Loucy (cell line): ENCODE results near the gene QRFPR.

Experiments
- H2AFZ ChIP-seq: fragments of 200-600 bp; sonication (generic); 2 replicates; pipeline ENCODE4 v1.6.0; 2016; ENCODE audit warnings: antibody characterized with exemption, mild to moderate bottlenecking, low read length, moderate library complexity
- H3F3A ChIP-seq: fragments of 200-600 bp; 2 replicates; pipeline ENCODE4 v1.6.0; 2016; ENCODE audit warnings: antibody characterized with exemption, low read depth, mild to moderate bottlenecking
- H3K27me3 ChIP-seq: fragments of 200-600 bp; sonication (generic); 2 replicates; pipeline ENCODE4 v1.6.1; 2014; ENCODE audit warnings: low read length, mild to moderate bottlenecking; ENCODE audit not compliant: insufficient read depth, poor library complexity, severe bottlenecking
- H3K36me3 ChIP-seq: fragments of 200-600 bp; sonication (generic); 2 replicates; pipeline ENCODE4 v1.6.1; 2016; ENCODE audit warnings: low read length; ENCODE audit not compliant: insufficient read depth
- H3K4me1 ChIP-seq: fragments of 200-600 bp; sonication (generic); 2 replicates; pipeline ENCODE4 v1.5.1; 2014; ENCODE audit warnings: low read length, mild to moderate bottlenecking; ENCODE audit not compliant: insufficient read depth, poor library complexity, severe bottlenecking
- H3K4me2 ChIP-seq: fragments of 200-600 bp; sonication (generic); 2 replicates; pipeline ENCODE4 v1.6.0; 2014; ENCODE audit warnings: antibody characterized with exemption, low read length, low read depth, mild to moderate bottlenecking; ENCODE audit not compliant: poor library complexity, severe bottlenecking
- H3K4me3 ChIP-seq: fragments of 200-600 bp; sonication (generic); 2 replicates; pipeline ENCODE4 v1.5.1; 2014; ENCODE audit warnings: low read length, mild to moderate bottlenecking, mixed read lengths; ENCODE audit not compliant: poor library complexity, severe bottlenecking
- H3K79me2 ChIP-seq: fragments of 200-600 bp; sonication (generic); 2 replicates; pipeline ENCODE4 v1.6.1; 2014; ENCODE audit warnings: low read length; ENCODE audit not compliant: insufficient read depth
- H3K9ac ChIP-seq: fragments of 200-600 bp; sonication (generic); 2 replicates; pipeline ENCODE4 v1.6.0; 2014; ENCODE audit warnings: mild to moderate bottlenecking, low read depth, low read length, moderate library complexity; ENCODE audit not compliant: poor library complexity, severe bottlenecking
- H3K9me2 ChIP-seq: fragments of 200-600 bp; sonication (generic); replicated peaks from 2 replicates; pipeline ENCODE4 v1.6.1; 2016; ENCODE audit warnings: low read depth, low read length, mixed read lengths
- H3K9me3 ChIP-seq: fragments of 200-600 bp; sonication (generic); 2 replicates; pipeline ENCODE4 v1.6.1; 2014; ENCODE audit warnings: mild to moderate bottlenecking, antibody characterized with exemption, low read length, low read depth; ENCODE audit not compliant: insufficient read depth
- H4K20me1 ChIP-seq: fragments of 200-600 bp; sonication (generic); 2 replicates; pipeline ENCODE4 v1.6.0; 2014; ENCODE audit warnings: antibody characterized with exemption, low read length, mild to moderate bottlenecking; ENCODE audit not compliant: insufficient read depth, poor library complexity, severe bottlenecking
- CTCF ChIP-seq: fragments of 200-600 bp; sonication (generic); conservative IDR thresholded peaks from 2 replicates; pipeline ENCODE4 v1.5.1; 2014; ENCODE audit warnings: mild to moderate bottlenecking, antibody characterized with exemption, low read length
- EZH2phosphoT487 ChIP-seq: fragments of 200-600 bp; IDR thresholded peaks from 2 replicates; pipeline ENCODE4 v1.6.1; 2018; ENCODE audit warnings: antibody characterized with exemption, mild to moderate bottlenecking, moderate library complexity, borderline replicate concordance

The QRFPR gene

GRCh38 chr4:121340247-121340646 lies 40.6 kb downstream of the QRFPR start:
- H3F3A ChIP-seq = no peaks in the 10 kb centered on the region
- no peaks in the 10 kb centered on the region for H4K20me1 ChIP-seq
- no peaks in the 10 kb centered on the region for H3K9me3 ChIP-seq
- H3K4me2 ChIP-seq = no peak overlapping the region
- H3K36me3 ChIP-seq = no peaks in the 10 kb centered on the region
- H3K9me2 ChIP-seq = no peaks in the 10 kb centered on the region
- H3K79me2 ChIP-seq = no peaks in the 10 kb centered on the region
- H3K4me3 ChIP-seq = no peak overlapping the region
- no peak overlapping the region for H3K9ac ChIP-seq
- TF ChIP-seq EZH2phosphoT487 (no peak), CTCF (no peak)
- H2AFZ ChIP-seq = no peak overlapping the region
- no peaks in the 10 kb centered on the region for H3K27me3 ChIP-seq
- H3K4me1 ChIP-seq = no peaks in the 10 kb centered on the region

- no peak overlapping the region for H2AFZ ChIP-seq
- no peak overlapping the region for H3K4me3 ChIP-seq
- TF ChIP-seq CTCF (no peak), EZH2phosphoT487 (no peak)
- H3K9me3 ChIP-seq = no peaks in the 10 kb centered on the region
- no peaks in the 10 kb centered on the region for H3F3A ChIP-seq
- H3K4me2 ChIP-seq = no peak overlapping the region
- no peaks in the 10 kb centered on the region for H3K27me3 ChIP-seq
- H3K36me3 ChIP-seq = no peaks in the 10 kb centered on the region
- no peaks in the 10 kb centered on the region for H3K79me2 ChIP-seq
- H3K4me1 ChIP-seq = no peaks in the 10 kb centered on the region
- H3K9me2 ChIP-seq = no peaks in the 10 kb centered on the region
- H4K20me1 ChIP-seq = no peaks in the 10 kb centered on the region
- H3K9ac ChIP-seq = no peak overlapping the region
Measured at GRCh38 chr4:121339824-121340223, 41.0 kb downstream of the QRFPR start.

- H3F3A ChIP-seq = no peaks in the 10 kb centered on the region
- H3K27me3 ChIP-seq = no peaks in the 10 kb centered on the region
- no peaks in the 10 kb centered on the region for H3K9me3 ChIP-seq
- H2AFZ ChIP-seq = no peak overlapping the region
- H3K9me2 ChIP-seq = no peaks in the 10 kb centered on the region
- no peak overlapping the region for H3K4me2 ChIP-seq
- H3K4me3 ChIP-seq = no peak overlapping the region
- H3K4me1 ChIP-seq = no peaks in the 10 kb centered on the region
- H3K9ac ChIP-seq = no peak overlapping the region
- no peak for TF ChIP-seq EZH2phosphoT487
- H3K36me3 ChIP-seq = no peaks in the 10 kb centered on the region
- no peaks in the 10 kb centered on the region for H3K79me2 ChIP-seq
- no peaks in the 10 kb centered on the region for H4K20me1 ChIP-seq
Measured at GRCh38 chr4:121339307-121339706, 41.5 kb downstream of the QRFPR start.

- Histone ChIP-seq H3K9me2 (no peaks in the 10 kb centered on the region), H2AFZ (no peak overlapping the region)
- TF ChIP-seq CTCF (no peak), EZH2phosphoT487 (no peak)
Measured at GRCh38 chr4:121338518-121338917, 42.3 kb downstream of the QRFPR start.

More at GRCh38 chr4:121338518-121338917, 42.3 kb downstream of the QRFPR start:
- H3K9me3 ChIP-seq = no peaks in the 10 kb centered on the region
- no peak overlapping the region for H3K9ac ChIP-seq
- H3K4me3 ChIP-seq = no peak overlapping the region
- no peaks in the 10 kb centered on the region for H3K79me2 ChIP-seq
- no peaks in the 10 kb centered on the region for H3K36me3 ChIP-seq
- H3K27me3 ChIP-seq = no peaks in the 10 kb centered on the region
- no peaks in the 10 kb centered on the region for H4K20me1 ChIP-seq
- no peaks in the 10 kb centered on the region for H3F3A ChIP-seq
- H3K4me1 ChIP-seq = no peaks in the 10 kb centered on the region
- no peak overlapping the region for H3K4me2 ChIP-seq
